ENCODE data around the gene CHD9.
"Not testable (repeated sequence)": the region's sequence is repeated elsewhere in the genome, so short reads cannot be mapped to it uniquely, and the experiment has no call there.

CHD9 gene

GRCh38 chr16:53285236-53285635, 230.4 kb downstream of the CHD9 start:
- DNase-seq: no peak

DNA sequence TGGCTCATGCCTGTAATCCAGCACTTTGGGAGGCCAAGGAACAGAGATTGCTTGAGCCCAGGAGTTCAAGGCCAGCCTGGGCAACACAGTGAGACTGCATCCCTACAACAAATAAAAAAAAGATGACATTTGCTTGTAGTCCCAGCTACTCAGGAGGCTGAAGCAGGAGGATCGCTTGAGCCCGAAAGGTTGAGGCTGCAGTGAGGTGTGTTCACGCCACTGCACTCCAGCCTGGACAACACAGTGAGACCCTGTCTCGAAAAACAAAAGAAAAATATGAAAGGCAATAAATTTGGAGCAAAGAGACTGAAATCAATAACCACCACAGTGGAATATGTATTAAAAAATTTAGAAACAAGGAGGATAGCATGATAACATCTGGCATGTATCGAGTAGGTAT, 235.7 kb downstream of the CHD9 start:
- DNase-seq: no peak

- DNase-seq: no peak
Observed at GRCh38 chr16:53291757-53292392, 237.1 kb downstream of the CHD9 start.

- DNase-seq: no peak
Observed at GRCh38 chr16:53297477-53297876, 242.7 kb downstream of the CHD9 start.

GRCh38 chr16:53304334-53304733, 249.5 kb downstream of the CHD9 start:
- DNase-seq: no peak

DNA sequence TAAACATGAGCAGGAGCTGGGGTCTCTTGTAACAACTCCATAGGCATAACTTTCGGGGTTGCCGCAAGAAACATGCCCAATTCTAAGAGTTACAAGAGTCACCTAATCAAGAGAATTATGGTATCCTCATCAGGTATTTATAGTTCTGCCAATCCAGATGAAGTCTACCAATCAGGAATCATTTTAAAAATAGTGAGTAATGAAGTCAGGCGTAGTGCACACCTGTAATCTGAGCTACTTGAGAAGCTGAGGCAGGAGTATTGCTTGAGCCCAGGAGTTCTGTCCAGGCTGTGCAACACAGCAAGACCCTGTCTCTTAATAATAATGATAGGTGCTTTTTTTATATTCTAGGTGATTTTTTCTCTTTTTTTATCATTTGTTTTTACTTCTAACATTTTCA, 251.0 kb downstream of the CHD9 start:
- DNase-seq: no peak

- no peak for DNase-seq
Observed at GRCh38 chr16:53309457-53309856, 254.7 kb downstream of the CHD9 start.

DNA sequence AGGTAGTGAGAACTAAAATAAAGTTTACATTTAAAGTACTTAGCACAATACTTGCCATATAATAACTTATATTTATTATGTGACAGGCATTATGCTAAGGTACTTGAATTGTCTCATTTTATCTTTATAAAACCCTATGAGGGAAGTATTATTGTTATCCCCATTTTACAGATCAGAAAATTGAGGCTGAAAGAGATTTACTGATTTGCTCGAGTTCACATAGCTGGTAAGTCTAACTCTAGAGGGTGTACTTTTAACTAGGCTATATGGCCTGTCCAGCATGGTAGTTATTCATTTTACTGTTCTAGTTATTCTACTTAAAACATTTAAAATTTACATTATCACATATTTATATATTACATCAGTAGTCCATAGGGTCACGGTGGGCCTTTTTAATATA, 266.2 kb downstream of the CHD9 start:
- no peak for DNase-seq

DNA sequence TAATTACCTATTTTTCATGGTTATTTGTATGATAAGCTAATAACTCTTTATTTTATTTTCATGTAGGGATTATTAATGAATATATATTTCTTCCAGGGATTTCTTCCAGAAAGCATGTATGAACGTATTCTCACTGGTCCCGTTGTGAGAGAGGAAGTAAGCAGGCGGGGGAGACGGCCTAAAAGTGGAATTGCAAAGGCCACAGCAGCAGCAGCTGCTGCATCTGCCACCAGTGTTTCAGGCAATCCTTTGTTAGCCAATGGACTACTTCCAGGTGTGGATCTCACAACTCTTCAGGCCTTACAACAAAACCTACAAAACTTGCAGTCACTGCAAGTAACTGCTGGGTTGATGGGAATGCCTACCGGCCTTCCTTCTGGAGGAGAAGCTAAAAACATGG, 269.1 kb downstream of the CHD9 start:
- no peak for DNase-seq

- not testable (repeated sequence) for DNase-seq
Observed at GRCh38 chr16:53330991-53331390, 276.2 kb downstream of the CHD9 start.

DNA sequence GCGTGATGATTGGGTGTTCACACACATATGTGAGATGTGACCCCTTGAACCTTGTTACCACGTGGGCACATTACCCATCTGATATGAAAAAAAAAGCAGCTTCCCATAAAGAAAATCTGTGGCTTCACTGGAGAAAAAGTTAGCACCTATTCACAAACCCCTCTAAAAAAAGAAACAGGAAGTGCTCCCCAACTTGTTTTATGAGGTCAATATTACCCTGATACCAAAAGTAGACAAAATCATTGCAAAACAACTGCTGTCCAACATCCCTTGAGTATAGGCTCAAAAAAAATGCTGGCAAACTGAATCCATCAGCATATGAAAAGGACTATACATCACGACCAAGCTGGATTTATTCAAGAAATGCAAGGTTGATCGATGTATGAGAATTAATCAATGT, 279.8 kb downstream of the CHD9 start:
- no peak for DNase-seq

- no peak for DNase-seq
Observed at GRCh38 chr16:53337294-53337693, 282.5 kb downstream of the CHD9 start.

- no peak for DNase-seq
Observed at GRCh38 chr16:53341792-53342191, 287.0 kb downstream of the CHD9 start.

GRCh38 chr16:53355064-53355463, 300.3 kb downstream of the CHD9 start:
- DNase-seq: no peak

- DNase-seq: no peak
Observed at GRCh38 chr16:53356478-53357207, 301.9 kb downstream of the CHD9 start.

GRCh38 chr16:53357208-53357586, 302.4 kb downstream of the CHD9 start:
- DNase-seq: no peak

DNA sequence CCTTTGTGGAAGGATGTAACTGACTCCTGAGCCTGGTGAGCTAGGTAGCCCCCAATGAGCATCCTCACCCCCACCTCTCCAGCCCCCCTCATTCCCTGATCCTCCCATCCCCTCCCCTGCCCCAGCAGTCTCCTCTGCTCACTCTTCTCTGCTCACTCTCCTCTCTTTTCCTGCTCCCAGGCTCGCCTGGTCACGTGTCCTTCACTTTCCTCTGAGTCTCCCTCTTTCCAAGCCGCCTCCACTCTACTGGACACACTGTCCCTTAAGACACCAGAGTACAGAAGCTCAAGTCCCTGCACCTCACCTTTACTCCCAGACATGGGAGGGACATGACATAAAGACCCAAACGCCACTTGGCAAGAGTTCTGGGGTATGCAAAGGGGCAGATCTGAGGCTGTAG, 303.2 kb downstream of the CHD9 start:
- DNase-seq: no peak

DNA sequence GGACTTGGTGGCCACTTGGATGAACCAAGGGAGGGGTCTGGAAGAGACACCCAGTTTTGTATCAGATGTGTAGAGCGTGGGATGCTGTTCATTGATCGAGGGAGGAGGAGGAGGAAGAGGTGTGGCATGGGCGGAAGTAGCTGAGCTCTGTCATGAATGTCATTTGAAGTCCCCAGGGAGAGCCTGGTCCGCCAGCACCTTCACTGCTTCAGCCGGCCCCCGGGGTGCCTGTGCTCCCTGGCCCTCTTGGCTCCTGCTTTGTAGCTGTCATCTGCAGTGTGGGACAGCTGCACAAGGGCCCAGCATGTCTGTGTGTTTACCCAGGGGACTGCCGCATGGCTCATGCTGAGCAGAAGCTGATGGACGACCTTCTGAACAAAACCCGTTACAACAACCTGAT, 304.1 kb downstream of the CHD9 start:
- DNase-seq: no peak

DNA sequence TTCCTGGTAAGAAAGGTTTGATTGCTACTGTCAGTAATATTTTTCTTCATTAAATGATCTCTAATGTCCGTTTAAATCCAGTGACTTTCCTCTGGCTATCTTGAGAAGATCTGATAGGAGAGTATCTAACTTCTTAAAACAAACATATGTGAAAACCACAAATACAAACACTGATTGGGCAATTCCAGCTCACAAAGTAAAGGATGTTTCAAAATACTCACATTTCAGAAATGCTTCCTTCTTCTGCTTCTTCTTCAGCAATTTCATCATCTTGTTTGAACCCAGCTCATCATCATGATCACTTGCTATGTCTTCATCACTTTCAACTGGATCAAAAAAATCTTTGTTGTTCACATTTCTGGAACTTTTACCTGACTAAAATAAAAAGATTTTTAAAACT, 315.1 kb downstream of the CHD9 start:
- DNase-seq: no peak

DNA sequence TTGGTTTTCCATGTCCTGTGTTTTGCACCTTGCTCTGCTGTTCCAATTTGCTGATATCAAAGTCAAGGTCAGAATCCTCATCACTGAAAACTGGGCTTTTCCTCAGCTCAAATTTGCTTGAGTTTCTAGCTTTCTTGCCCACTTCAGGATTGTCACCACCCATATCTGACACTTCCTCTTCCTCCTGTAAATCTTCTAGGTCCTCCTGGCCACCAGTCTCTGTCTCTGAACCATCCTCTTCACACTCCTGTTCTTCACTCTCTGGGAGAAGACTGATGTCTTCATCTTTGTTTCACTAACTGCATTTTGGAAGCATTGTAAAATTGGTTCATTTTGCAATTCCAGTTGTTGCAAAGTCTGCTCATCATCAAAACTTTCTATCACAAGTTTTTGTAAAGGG, 316.0 kb downstream of the CHD9 start:
- no peak for DNase-seq

GRCh38 chr16:53372992-53373871, 318.4 kb downstream of the CHD9 start:
- no peak for DNase-seq

DNA sequence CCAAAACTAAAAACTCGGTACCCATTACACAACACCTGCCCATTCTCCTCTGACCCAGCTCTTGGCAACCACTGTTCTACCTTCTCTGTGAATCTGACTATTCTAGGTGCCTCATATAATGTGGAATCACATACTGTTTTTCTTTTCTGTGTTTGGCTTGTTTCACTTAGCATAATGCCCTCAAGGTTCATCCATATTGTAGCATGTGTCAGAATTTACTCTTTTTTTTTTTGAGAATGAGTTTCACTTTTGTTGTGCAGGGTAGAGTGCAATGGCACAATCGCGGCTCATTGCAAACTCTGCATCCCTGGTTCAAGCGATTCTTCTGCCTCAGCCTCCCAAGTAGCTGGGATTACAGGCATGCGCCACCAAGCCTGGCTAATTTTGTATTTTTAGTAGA, 320.0 kb downstream of the CHD9 start:
- DNase-seq: no peak

GRCh38 chr16:53378138-53378537, 323.3 kb downstream of the CHD9 start:
- no peak for DNase-seq
